OCI-M1 (cell line): ENCODE measurements around the gene PARD3B.

Experiments
- DNase-seq: peaks from one replicate; lab custom pipeline; 2025; lab: John Stamatoyannopoulos, UW

The PARD3B gene

DNA sequence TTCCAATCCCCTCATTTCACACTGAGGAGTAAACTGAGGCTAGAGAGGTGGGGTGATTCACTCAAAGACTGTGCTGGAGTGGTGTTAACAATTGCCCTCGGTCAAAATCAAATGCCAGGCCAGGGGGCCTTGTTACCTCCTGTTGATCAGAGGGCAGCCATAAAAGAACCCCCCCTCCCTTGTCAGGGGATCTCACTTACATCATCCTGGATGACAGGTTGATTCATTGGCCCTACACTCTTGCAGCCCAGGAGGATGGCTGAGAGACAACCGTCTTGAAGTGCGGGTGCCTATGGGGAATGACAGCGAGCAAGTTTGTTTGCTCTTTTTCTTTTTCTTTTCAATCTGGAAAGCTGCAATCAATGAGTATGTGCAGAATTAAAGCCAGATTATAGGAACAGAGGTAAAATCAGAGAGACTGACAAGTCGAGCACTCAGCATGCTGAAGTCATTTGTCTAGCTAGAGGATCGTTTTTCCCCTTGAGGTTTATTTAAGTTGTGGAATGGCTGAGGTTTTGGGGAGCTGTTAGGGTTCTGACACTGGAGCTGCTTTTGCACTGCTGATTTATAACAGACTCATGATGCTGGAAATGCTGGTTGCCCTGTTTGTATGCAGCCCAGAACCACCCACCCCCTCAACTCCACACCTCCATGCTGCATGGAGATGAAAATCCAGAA, 1110.6 kb downstream of the PARD3B start:
- no peak for DNase-seq

DNA sequence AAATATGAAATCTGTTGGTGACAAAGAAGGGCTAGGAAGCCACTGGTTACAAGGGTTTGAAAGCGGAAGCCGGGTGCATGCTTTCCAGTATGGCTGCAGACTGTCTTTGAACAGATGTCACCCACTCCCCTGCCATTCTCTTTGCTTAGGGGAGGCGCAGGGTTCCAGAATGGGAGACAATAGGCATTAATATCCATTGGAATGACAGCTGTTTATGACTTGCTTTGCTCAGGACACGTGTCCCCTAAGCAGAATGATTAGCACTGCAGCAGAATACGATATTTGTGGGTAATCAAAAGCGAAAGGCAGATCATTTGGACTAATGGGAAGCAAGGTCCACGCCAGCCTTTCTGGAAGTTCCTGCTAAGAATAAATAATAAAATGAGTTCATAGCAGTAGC, 1111.2 kb downstream of the PARD3B start:
- no peak for DNase-seq

DNA sequence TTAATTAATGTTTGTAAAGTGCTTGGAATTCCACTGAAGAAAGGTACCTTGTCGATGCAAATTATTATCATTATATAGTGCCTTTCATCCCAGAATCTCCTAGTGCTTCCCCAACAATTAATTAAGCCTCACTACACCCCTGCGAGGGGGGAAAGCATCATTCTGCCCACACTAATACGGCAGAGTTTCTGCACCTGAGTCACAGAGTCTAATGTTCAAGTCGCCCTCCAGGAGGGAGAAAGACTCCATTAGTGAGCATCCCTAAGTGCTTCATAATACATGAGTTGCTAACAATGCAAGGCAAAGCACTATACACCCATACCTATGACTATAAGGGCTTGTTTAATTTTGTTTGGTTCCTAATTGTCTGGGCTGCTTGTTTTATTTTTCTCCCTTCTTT, 1111.7 kb downstream of the PARD3B start:
- DNase-seq, result no peak

GRCh38 chr2:205657579-205657978, 1112.3 kb downstream of the PARD3B start:
- DNase-seq, result no peak

GRCh38 chr2:205658068-205658467, 1112.8 kb downstream of the PARD3B start:
- no peak for DNase-seq

GRCh38 chr2:205658572-205658971, 1113.3 kb downstream of the PARD3B start:
- no peak for DNase-seq

DNA sequence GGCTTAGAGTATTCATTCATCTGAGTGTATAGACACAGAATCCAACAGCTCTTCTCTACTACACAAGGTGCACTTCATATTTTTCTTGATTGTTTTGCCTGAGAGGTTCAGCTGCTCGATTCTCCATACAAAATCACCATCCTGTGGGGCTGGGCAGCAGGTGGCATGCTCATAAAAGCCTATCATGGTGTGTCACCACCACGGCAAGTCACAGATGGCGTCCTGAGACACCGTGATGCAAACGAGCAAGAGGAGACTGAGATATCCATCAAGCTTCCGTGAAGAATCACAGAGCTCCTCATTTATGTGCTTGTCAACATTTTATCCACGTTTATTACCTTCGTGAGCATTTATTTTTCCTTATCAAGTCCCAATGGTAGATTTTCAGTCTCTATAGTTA, 1114.6 kb downstream of the PARD3B start:
- no peak for DNase-seq

GRCh38 chr2:205660521-205661124, 1115.3 kb downstream of the PARD3B start:
- no peak for DNase-seq

DNA sequence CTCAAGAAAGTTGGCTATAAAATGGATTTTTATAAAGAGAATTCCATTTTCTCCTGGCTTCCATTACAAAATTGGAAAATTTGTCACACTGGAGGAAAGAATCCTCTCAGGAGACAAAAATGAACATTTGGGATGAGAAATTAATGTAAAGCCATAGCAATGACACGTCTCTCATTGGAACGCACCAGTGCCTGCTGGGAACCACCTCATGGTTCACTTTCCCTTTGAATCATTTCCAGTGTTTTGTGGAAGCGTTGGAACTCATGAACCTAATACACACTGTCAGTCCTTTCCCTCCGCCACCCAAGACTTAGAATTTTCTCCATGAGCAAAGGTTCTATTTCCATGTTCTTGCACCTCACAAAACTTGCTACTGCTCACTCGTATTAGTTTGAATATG, 1116.0 kb downstream of the PARD3B start:
- DNase-seq, result no peak

- no peak for DNase-seq
These were observed 1117.1 kb downstream of the PARD3B start for GRCh38 chr2:205662206-205662965.

DNA sequence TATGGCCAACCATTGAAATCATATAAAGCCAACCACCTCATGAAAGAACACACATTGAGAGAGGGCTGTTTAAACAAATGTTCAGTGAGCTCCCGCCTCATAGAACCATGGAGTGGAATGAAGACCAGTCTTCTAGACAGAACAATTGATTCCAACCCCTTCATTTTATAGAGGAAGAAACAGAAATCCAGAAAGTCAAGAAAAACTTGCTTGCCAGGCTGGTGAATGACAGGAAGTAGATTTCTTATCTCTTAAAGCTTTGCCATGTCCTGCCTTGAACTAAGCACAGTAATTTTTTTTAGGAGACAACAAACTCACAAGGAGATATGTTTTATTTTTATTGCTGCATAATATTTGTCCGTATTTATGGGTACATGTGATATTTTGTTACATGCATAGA, 1120.5 kb downstream of the PARD3B start:
- no peak for DNase-seq
